ENCODE data around the gene TAMM41.
"Not testable (repeated sequence)": the region's sequence is repeated elsewhere in the genome, so short reads cannot be mapped to it uniquely, and the experiment has no call there.

TAMM41 gene

DNA sequence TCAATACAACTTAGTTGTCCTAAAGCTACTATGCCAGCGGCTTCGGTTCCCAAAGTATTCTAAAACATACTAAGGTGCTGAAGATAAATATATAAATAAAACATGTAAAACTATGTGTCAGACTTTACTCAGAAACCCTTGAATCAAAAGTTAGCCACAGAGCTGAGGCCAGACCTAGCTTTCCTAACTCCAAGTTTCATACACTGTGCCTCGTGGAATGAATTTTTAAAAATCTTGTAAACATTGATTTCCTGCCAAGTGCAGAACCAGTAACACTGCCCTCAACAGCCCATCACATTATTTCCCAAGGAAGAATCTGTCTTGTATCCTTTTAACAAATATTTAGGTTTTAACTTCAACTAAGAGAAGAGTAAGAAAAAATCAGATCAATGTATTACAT, 36.4 kb downstream of the TAMM41 start:
- DNase-seq: no peak

DNA sequence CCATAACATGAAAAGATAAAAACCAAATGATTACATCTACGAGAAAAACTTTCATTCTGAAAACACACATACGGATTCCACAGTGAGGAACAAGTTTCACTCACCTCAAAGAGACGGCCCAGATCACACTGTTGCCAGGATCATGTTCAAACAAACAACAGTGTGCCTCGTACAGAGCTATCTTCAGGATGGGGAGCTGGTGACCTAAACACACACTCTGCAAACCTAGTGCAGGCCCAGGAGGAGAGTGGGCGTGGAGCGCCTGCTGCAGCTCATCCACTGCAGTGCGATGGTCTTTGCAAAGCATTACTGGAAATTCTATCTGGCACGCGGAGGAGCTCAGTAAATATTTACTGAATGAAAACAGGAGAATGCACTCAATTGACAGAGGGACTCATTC, 38.5 kb downstream of the TAMM41 start:
- no peak for DNase-seq

DNA sequence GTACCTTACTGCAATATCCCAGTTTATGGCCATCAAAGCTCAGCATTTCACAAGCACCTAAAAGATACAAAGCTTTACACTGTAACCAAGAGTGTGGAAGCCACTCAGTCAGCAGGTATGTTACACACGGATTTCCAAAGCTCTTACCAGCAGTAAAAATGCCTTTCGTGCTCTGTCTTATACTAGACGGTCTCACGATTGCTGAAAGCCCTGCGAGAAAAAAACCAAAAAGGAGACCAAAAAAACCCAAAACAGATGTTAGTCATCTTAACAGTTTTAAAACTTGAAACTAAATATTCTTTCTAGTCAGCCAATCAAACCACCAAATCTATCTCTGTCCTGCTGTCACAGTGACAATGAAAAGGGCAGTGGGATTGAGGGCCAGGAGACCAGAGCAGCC, 39.0 kb downstream of the TAMM41 start:
- DNase-seq: no peak

DNA sequence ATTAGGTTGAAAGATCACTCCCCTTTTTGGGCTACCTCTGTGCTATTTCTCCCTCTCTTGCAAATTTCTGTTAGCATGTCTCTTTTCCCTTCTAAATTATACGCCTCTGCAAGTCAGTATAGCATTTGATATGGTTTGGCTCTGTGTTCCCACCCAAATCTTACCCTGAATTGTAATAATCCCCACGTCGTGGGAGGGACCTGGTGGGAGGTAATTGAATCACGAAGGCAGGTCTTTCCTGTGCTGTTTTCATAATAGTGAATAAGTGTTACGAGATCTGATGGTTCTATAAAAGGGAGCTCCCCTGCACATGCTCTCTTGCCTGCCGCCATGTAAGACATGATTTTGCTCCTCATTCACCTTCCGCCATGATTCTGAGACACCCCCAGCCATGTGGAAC, 41.0 kb downstream of the TAMM41 start:
- DNase-seq: no peak

DNA sequence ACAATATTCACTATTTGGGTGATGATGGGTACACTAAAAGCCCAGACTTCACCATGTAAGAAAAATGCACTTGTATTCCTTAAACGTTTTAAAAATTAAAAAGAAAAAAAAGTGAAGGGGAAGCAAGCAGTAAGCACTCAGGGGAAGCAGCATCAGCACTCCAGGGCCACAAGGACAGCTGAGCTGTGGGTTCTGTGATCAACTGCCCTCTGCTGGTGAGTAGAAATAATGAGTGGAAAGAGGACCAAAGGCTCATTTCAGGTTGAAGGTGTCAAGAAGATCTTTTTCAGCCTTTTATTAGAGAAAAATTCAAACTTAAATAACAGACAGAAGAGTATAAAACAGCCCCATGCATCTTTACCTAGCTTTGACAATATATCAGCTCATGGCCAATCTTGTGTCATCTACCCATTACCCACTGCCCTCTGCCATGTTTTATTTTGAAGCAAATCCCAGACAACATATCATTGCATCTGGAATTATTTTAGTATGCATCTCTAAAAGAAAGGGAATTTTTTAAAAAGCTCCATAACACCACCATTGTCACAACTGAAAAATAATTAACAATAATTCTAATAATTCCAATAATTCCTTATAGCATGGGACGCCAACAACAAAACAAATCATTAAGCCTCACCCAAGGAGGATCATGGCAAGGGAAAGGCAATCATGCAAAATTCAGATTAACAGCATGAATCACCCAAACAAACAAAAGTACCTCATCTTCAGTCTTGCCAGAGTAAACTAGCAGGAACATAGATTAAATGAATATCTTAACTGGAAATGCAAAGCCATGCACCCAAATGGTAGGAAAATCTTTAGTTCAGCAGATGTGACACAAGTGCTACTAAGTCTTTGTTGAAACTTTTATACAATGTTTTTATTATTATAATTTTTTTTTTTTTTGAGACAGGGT, 42.5 kb downstream of the TAMM41 start:
- DNase-seq: peak; percentile 12

DNA sequence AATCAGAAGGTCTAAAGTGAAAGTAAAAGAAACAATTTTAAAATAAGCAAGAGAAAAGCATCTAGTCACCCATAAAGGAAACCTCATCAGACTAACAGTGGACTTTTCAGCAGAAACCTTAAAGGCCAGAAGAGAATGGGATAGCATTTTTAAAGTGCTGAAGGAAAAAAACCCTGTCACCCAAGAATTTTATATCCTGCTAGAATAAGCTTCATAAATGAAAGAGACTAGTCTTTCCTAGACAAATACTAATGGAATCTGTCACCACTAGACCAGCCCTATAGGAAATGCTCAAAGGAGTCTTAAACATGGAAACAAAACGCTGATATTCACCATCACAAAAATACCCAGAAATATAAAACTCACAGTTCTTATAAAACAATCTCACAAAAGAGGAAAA, 46.9 kb downstream of the TAMM41 start:
- no peak for DNase-seq

DNA sequence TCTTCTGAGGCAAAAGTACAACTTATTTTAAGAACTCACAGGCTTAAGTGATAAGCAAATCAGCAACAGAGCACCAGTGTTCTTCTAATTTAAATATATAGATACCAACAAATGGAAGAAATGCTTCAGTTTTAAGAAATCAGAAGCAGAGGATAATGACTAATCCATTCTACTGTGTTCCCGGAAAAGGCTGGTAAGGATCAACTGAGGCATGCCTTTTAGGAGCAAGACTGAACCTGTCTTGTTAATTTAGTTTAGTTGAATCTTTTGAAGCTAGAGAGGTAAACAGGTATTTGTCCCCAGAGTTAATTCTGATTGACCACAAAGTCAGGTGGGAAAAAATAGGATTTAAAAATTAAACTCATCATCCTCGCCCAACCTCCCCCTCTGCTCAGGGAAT, 51.8 kb downstream of the TAMM41 start:
- DNase-seq: no peak

DNA sequence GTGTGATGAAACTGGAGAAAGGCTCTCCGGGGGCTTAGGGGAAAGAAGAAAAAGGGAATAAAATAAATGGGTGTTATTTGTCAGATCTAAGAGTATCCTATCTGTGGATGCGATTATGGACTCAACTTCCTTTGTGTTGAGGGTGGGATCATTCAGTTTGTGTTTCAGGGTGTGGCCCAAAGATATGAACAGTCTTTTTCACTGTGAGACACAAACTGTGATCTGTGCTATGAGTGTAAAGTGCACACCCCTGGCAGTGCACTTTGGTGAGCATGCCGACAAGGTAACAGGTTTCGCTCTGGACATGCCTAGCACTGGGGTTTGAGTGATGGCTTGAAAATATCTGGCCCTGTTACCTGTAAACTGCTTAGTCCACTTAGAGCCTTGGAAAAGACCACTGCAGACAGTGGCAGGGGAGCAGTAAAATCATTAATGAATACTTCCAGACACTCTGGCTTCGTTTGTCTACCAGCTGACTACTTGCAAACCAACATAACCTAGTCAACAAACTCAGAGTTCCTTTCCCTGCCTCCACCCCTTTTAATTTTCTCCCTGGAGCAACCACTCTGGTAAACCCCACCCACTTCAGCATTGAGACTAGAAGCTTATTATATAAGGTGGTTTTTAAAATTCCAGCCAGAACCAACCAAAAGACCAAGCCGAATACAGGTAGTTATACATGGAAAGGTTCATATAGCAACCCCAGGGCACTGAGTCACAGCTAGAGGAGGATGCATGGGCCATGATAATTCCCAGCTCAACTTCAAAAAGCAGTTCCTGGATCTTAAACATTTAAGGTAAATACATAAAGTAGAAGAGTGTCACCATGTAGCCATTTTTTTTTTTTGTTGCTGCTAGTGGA, 55.1 kb downstream of the TAMM41 start:
- DNase-seq: no peak

DNA sequence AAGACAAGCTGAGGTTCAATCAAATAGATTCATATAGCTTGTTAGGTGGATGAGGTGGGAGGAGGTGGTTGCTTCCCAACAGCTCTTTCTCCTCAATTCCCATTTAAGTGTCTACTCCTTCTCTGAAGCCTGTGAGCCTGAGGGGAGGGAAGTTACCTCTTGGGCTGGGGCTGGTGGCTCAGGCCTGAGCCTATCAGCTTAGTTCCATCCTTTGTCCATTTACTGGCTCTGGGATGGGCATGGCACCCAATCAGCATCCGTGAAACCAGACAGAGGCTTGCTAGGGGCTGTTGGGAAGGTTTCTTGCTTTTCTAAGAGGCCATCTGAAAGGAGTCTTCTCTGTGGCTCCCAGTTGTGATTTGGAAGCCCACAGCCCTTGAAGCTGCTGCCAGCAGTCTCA, 57.3 kb downstream of the TAMM41 start:
- DNase-seq: no peak

DNA sequence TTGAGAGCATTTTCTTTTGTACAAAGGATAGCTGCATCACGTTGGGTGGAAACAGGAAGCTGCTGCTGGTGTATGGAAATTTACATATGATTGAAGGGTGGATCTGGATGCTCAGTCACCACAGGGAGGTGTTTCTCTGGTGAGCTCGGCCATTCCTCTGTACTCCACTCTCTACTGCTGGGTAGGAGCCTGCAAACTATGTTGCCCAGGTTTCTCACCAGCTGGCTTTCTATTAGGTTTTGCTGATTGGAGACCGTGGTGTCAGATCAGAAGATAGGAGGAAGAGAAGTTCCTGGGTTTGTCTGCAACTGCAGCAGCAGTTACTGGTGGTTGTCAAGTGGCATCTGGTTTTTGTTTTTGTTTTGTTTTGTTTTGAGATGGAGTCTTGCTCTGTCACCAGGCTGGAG, 61.7 kb downstream of the TAMM41 start:
- DNase-seq: no peak

DNA sequence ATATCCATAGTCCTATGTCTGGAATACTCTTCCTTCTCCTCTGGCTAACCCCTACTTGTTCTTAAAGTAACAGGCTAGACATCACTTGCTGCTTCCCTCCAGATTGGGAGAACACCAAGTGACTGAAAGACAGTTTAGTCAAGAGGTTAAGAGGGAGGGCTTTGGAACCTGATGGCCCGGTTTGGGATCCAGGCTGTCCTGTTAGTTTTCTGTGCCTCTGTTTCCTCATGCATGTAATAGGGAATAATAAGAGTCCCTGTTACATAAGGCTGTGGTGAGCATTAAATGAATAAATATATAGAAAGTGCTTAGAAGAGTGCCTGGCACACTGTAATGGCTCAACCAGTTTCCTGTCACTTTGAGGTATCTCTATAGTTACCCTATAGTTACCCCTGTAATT, 66.3 kb downstream of the TAMM41 start:
- no peak for DNase-seq

DNA sequence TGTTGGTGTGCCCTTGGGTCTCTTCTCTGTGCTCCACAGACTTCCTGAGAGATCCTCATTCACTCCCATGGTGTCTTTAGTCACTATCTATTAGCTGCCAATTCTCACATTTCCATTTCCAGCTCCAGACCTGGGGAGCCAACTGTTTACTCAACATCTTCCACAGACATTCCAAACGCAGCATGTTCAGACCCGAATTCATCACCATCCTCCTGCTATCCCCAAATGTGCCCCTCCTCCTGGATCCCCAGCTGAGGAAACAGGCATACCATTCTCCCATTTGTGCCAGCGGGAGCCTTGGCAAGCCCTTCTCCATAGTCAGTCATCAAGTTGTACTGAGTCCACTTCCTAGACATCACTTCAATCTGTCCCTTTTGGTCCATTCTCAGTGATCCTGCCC, 67.1 kb downstream of the TAMM41 start:
- no peak for DNase-seq

DNA sequence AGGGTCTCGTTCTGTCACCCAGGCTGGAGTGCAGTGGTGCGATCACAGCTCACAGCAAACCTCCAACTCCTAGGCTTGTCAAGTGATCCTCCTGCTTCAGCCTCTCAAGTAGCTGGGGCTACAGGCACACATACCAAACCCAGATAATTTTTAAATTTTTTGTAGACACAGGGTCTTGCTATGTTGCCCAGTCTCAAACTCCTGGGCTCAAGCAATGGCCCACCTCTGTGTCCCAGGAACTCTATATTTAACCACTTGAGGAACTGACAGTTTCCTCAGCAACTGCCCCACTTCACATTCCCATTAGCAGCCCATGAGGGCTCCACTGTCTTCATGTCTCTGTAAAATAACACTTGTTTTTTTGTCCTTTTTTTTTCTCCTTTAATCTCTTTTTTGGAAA, 68.4 kb downstream of the TAMM41 start:
- DNase-seq: no peak

DNA sequence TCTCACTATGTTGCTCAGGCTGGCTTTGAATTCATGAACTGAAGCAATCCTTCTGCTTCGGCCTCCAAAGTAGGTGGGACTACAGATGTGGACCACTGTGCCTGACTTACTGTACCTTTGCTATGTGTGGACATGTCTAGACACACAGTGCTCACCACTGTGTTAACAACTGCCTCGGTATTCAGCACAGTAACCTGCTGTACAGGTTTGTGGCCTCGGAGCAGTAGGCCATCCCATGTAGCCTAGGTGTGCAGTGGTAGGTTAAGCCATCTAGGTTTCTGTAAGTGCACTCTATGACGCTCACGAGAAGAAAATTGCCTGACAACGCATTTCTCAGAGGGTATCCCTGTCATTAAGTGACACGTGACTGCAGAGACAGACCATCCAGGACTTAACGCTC, 70.3 kb downstream of the TAMM41 start:
- no peak for DNase-seq

DNA sequence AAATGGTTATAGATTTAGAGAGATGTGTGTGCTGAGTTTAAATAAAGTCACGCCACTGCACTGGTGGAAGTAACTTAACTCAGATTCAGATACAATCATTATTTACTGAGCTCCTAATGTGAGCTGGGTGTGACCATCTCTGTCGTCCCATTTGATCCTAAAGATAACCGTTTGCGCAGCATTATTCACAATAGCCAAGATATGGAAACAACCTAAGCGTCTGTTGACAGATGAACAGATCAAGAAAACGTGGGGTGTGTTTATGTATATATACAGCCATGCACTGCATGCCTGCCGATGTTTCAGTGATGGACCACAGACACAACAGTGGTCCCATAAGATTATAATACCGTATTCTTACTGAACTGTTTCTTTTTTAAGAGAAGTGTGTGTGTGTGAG, 71.2 kb downstream of the TAMM41 start:
- no peak for DNase-seq

DNA sequence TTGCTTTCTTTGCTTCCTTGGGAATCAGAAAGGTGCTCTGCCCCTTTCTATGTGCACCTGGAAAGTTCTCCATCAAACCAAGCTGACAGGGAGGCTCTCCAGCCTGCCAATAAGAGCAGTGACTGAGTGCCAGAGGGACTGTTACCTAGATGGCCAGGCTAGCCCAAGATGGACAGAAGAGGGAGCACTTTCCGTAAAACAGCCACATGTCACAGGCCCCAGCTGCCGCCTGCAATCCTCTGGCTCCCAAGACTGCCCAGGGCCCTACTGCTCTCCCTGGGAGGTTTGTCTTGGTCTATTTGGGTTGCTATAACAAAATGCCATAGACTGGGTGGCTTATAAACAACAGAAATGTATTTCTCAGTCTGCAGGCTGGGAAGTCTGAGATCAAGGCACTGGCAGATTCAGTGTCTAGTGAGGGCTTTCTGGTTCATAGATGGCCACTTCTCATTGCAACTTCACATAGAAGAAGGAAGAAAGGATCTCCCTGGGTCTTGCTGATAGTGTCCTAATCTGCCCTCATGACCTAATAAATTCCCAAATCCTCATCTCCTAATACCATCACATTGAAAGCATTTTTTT, 72.3 kb downstream of the TAMM41 start:
- no peak for DNase-seq

DNA sequence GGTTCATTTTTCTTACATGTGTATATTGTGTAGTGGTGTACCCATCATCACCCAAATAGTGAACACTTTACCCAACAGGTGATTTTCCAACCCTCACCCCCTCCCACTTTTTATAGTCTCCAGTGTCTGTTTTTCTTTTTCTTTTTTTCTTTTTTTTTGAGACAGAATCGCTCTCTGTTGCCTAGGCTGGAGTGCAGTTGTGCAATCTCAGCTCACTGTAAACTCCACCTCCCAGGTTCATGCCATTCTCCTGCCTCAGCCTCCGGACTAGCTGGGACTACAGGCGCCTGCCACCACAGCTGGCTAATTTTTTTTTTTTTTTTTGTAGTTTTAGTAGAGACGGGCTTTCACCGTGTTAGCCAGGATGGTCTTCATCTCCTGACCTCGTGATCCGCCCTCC, 74.8 kb downstream of the TAMM41 start:
- not testable (repeated sequence) for DNase-seq

DNA sequence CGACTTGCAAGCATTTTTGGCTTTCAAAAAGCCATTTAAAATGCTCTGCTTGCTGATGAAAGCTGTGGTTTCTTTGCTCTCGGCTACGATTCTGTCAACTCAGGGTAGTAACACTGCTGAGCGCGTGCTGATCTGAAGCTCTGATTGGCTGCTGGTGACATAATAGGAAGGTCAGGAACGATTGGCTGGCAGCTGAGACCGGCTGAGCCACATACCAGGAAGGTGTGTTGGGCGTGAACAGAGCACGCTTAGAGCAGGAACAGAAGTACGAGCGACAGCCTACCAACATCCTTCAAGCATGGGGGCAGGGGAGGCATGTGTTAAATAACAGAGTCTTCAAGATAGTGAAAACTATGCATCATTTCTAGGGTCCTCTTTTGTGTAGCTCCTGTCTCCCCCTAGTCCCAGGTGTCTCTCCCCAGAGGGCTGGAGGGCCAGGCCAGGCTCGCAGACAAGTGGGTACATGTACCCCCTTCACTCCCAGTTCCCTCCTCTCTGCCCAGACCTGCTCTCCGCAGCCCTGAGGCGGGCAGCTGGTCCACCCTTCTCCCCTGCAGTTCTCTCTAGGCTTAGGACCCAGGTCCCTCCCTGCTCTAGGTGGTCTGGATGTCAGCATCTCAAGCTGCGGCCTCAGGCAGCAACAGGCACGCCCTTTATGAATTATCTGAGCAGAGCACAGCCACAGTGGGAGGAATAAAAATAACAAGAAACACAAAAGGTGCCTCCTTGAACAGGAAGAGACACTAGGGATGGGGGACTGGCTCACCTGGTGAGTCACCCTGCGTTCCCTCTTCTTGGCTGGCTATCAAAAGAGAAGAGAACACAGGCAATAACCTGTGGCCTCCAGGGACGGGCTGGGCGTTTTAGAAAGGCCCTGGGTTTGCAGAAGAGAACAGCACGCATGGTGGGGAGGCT, 76.0 kb downstream of the TAMM41 start:
- peak; percentile 68 for DNase-seq

DNA sequence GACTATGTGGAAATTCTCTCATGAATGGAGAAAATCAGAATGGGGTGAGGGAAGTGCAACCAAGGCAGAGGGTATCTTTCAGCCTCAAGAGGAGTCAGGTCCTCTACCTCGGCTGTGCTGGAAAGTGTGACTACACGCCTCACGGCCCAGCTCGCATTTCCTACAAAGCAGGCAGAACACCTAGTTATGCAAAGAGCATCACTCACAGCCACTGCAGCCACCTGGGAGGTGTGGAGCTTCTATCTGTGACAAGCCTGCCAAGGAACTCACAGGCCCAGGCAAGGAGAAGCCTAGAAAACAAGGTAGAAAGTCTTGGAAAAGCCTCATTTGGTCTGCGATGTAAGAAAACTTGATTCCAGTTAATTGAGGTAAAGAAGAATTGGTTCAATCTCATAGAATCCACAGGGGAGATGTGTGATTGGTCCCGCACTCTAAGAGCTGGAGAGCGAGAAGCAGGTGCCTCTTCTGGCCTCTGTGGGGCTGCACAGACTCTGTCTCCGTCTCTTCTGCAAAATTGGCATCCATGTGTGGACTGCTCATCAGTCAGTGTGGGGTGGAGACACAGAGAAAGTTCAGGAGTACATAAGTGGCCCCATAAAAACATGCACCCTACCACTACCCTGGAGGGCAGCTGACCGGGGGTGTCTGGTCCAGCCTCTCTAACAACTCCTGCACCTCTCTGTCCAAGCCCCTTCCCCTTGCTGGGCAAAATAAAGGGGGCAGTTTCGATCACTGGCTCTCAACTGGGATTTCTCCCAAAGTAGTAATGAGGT, 76.8 kb downstream of the TAMM41 start:
- no peak for DNase-seq

DNA sequence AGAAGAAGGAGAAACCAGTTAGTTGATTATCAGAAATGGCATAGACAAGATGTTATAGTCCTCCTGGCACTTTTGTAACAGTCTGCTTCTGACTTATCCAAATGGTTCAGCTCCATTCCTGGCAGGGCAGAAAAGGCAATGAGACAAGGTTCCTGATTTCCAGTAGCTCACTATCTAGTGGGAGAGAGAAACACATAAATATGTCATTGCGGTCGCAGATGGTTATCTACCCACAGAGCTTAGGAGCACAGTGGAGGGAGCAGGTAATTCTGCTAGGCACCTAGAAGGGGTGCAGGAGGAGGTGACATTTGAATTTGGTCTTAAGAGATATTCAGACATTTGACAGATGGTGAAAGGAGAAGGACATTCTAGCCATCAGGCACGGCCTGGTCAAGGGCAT, 78.1 kb downstream of the TAMM41 start:
- DNase-seq: no peak

DNA sequence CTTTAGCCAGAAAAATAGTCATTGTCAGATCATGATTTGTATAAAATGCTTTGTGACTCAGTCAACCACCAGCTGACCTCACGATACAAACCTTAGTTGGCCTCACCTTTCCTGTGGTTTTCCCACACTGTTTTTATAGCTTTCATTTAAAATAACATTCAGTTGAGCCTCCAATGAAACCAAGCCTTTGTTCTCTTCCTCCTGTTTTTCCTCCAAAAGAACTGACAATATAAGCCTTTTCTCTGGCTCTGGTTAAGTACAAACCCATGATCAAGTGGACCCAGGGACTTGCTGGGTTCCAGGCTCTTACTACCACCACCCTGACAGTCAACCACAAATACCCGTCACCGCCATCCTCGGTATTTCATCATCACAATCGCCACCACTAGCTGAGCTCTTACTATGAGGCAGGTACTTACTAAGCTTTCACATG, 81.7 kb downstream of the TAMM41 start:
- no peak for DNase-seq

DNA sequence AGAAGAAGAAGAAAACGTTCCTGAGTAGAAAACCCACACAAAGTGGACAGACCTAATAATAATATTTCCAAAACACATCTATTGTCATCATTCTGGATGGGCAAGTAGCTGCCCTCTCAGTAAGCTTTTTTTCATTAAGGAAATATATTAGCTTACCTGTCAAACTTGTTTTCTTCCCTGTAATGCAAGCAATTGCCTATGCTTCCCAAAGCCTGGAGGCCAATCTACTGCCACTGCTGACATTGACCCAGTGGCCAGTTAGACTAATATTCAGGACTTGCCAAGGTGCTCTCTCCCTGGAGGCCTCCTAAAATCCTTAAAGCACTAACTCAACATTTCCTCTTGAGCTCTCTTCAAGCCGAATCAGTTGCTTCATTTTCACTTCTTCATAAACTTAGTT, 86.7 kb downstream of the TAMM41 start:
- no peak for DNase-seq
